Activated naive CD8-positive, alpha-beta T cell treated with anti-CD3 and anti-CD28 coated beads, Interleukin-2, amount 10 ng/mL, durations not matched to agents 7 days and 5 days (primary cell): Measurements from ENCODE around the gene ENPP6. TPM values are rescaled to one million over a fixed set of nuclear protein-coding genes. Genes with fewer than 3 reads are reported as not detected.

Source experiments
- ATAC-seq: fragments of 150-1000 bp; cut with Tn5 transposase; one replicate; pipeline ENCODE4 v1.10.0; 2021; ENCODE audit warnings: low read depth, moderate library complexity
- POLR2A ChIA-PET: fragments of 350-600 bp; sonication (Branson Sonifier 250); formaldehyde crosslinking; loops from one replicate; lab custom pipeline; 2021; ENCODE audit warnings: antibody characterized with exemption; lab: Charles Lee
- DNase-seq: peaks from one replicate; pipeline ENCODE4 v3.0.0; 2021
- H3K27ac Mint-ChIP-seq: one replicate; pipeline ENCODE4 v1.8.0; 2022; ENCODE audit warnings: mild to moderate bottlenecking, mixed read lengths
- H3K27me3 Mint-ChIP-seq: one replicate; pipeline ENCODE4 v1.8.0; 2022; ENCODE audit warnings: mild to moderate bottlenecking, moderate library complexity, mixed read lengths
- H3K36me3 Mint-ChIP-seq: one replicate; pipeline ENCODE4 v1.8.0; 2021; ENCODE audit warnings: mild to moderate bottlenecking, mixed read lengths
- H3K4me1 Mint-ChIP-seq: one replicate; pipeline ENCODE4 v1.8.0; 2021; ENCODE audit warnings: mixed read lengths
- H3K4me3 Mint-ChIP-seq: one replicate; pipeline ENCODE4 v1.8.0; 2022; ENCODE audit warnings: mild to moderate bottlenecking, moderate library complexity, mixed read lengths
- H3K9me3 Mint-ChIP-seq: one replicate; pipeline ENCODE4 v1.8.0; 2021; ENCODE audit warnings: mixed read lengths
- total RNA-seq, 2 experiments: library from RNA; stranded (reverse); gene quantifications; one replicate each; pipeline ENCODE4 v1.2.3, GENCODE V29; 2021

ENPP6 gene
- total RNA-seq, 2 experiments from 2014 or later: 0.89 to 1.5 TPM

DNA sequence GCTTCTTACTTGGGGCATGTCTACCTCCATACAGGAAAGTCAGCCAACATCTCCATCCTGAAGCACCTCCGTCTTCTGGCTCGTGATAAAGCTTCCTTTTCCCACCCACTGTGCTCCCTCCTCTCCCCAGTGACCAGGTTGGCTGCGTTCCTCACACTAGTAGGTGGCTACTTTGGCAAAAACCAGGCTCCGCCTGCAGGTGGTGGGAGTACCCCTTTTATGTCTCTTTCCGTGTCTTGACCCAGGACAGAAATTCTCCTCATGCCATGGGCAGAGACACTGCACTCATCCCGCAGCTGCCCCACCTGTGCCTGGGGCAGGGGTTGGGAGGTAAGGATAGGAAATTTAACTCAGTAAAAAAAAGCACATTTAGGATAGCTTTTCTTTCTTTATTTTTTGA is 50.9 kb downstream of the ENPP6 start:
- Mint-ChIP-seq H3K36me3 (no peaks in the 10 kb centered on the region), H3K9me3 (no peaks in the 10 kb centered on the region), H3K4me1 (peaks cover 5% of the 10 kb centered on the region), H3K27ac (no peak overlapping the region), H3K4me3 (no peak overlapping the region), H3K27me3 (peaks cover 61% of the 10 kb centered on the region)
- DNase-seq: no peak
- ATAC-seq: no peak
- POLR2A ChIA-PET: no interaction called here

DNA sequence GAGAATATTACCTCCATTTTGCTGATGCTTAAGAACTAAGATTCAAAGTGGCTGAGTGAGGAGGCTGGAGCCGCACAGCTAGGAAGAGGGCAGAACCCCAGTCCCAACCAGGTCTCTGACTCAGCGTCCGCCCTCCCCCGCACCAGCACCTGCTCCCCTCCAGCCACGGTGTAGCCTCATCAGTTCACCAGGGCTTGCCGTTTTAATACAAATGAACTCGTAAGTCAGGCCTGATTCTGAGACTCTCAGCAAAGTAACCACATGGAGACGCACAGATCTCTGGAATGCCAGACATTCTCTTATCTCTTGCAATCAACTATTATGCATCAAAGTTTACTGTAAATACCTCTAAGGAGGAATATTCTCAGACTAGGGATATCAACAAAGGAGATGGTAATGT is 52.4 kb downstream of the ENPP6 start:
- Mint-ChIP-seq H3K9me3 (no peaks in the 10 kb centered on the region), H3K27me3 (peaks cover 67% of the 10 kb centered on the region), H3K27ac (no peak overlapping the region), H3K36me3 (no peaks in the 10 kb centered on the region), H3K4me1 (peaks cover 5% of the 10 kb centered on the region), H3K4me3 (no peak overlapping the region)
- POLR2A ChIA-PET: no interaction called here
- DNase-seq (no peak), ATAC-seq (no peak)

DNA sequence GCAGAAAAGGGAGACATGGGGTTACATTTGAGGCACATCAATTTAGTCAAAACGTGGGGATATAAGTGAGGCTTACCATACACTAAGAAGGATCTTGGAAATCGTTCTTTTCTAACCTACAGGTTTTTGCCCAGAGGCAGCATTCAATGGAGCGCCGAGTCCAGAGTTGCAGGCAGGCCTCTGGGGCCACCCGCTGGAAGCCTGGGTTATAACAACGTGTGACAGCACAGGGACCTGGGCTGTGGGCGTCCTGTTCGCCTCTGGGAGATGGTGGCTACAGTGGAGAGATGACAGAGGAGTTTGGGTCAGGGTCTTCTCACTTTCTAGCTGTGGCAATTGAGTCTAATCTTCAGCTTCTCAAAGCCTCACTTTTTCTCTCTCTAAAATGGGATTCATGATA is 53.9 kb downstream of the ENPP6 start:
- ATAC-seq: no peak
- H3K36me3 Mint-ChIP-seq: no peaks in the 10 kb centered on the region
- DNase-seq: no peak
- H3K27me3 Mint-ChIP-seq: peaks cover 73% of the 10 kb centered on the region
- H3K4me1 Mint-ChIP-seq: peaks cover 3% of the 10 kb centered on the region
- H3K27ac Mint-ChIP-seq: no peak overlapping the region
- no peaks in the 10 kb centered on the region for H3K9me3 Mint-ChIP-seq
- H3K4me3 Mint-ChIP-seq: no peak overlapping the region
- POLR2A ChIA-PET: no interaction called here

DNA sequence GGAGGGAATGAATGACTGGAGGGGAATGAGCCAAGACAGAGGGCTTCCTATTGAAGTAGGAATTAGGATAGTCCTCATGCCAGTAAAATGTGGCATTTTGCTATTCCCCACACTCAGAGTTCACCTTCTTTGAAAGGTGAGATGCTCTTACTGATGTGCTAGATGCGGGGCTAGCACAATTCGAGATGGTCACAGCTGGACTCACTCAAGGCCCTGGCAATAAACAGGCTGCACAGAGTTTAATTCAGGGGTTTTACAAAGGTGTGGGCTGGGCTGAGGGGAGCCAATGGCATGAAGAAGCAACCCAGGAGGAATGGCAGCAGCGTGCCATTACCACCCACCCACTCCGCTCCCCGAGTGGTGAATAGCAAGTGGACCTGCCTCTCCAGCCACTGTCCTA is 55.1 kb downstream of the ENPP6 start:
- POLR2A ChIA-PET: no interaction called here
- H3K27ac Mint-ChIP-seq: no peak overlapping the region
- no peaks in the 10 kb centered on the region for H3K9me3 Mint-ChIP-seq
- DNase-seq (no peak), ATAC-seq (no peak)
- no peaks in the 10 kb centered on the region for H3K4me1 Mint-ChIP-seq
- H3K36me3 Mint-ChIP-seq: no peaks in the 10 kb centered on the region
- H3K27me3 Mint-ChIP-seq: peaks cover 70% of the 10 kb centered on the region
- H3K4me3 Mint-ChIP-seq: no peak overlapping the region

DNA sequence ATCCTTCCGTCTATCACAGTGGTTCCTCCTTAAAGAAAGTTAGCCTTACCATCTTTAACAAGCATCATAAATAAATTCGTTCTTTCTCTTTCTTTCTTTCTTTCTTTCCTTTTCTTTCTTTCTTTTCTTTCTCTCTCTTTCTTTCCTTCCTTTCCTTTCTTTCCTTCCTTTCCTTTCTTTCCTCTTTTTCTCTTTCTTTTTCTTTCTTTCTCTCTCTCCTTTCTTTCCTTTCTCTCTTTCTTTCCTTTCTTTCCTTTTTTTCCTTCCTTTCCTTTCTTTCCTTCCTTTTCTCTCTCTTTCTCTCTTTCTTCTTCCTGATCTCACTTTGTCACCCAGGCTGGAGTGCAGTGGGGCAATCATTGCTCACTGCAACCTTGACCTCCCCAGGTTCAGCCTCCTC is 60.4 kb downstream of the ENPP6 start:
- ATAC-seq (no peak), DNase-seq (no peak)
- H3K9me3 Mint-ChIP-seq: no peaks in the 10 kb centered on the region
- H3K4me3 Mint-ChIP-seq: no peak overlapping the region
- peaks cover 47% of the 10 kb centered on the region for H3K27me3 Mint-ChIP-seq
- POLR2A ChIA-PET: no interaction called here
- H3K4me1 Mint-ChIP-seq: no peaks in the 10 kb centered on the region
- no peaks in the 10 kb centered on the region for H3K36me3 Mint-ChIP-seq
- H3K27ac Mint-ChIP-seq: no peak overlapping the region

DNA sequence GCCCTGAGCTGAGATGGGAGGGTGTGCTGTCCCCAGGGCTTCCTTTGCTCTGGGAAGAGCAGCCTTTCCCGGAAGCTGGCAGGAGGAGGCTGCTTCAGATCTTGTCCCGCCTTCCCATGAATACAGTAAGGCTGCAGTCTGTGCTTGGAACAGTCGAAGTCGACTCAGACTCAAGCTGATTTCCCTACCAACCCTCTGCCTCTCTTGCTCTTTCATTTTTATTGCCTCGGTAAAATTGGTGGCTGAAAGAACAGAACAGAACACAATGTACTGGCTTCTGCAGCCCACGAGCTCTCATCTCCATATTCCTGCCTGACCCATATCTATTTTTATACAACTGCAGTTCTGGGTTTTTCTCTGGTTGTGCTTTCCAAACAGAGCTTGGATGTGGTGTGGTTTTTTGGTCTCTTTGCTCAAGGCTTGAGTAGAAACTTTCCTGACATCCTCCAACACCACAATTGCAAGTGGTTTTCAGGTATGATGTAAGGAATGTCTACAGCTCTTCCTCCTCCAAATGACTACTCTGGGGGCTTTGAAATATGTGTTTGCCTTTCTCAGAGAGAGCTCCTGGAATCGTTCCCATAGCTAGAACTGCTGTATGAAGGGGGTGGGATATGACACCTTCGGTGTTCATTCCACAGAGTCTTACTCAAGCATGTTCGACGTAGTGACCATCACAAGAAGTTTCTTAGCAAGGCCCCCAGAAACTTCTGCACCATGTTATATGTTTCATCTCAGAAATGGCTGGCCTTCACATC is 61.3 kb downstream of the ENPP6 start:
- DNase-seq: no peak
- no peaks in the 10 kb centered on the region for H3K4me1 Mint-ChIP-seq
- no peak for ATAC-seq
- H3K27me3 Mint-ChIP-seq: peaks cover 44% of the 10 kb centered on the region
- H3K36me3 Mint-ChIP-seq: no peaks in the 10 kb centered on the region
- H3K27ac Mint-ChIP-seq: no peak overlapping the region
- no peak overlapping the region for H3K4me3 Mint-ChIP-seq
- POLR2A ChIA-PET: no interaction called here
- no peaks in the 10 kb centered on the region for H3K9me3 Mint-ChIP-seq

DNA sequence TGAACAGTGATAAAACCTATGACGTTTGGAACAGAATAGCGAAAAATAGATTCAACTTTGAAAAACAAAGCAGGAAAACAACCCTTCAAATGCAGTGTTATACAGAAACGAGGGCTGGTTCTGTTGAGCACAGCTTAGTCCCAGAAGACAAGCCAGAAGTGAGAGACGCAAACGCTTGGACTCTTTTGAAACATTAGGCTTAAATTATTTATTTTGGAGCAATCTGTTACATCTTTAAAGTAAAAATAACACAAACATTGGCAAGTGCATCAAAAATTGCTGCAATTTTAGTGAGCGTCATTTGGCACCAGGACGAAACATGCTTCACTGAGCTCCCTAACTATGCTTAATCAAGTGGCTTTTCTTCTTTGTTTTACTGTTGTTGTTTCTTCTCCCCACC is 63.5 kb downstream of the ENPP6 start:
- no peak for DNase-seq
- Mint-ChIP-seq H3K27ac (no peak overlapping the region), H3K36me3 (no peaks in the 10 kb centered on the region), H3K4me3 (no peak overlapping the region), H3K9me3 (no peaks in the 10 kb centered on the region), H3K4me1 (no peaks in the 10 kb centered on the region), H3K27me3 (peaks cover 29% of the 10 kb centered on the region)
- POLR2A ChIA-PET: no interaction called here
- no peak for ATAC-seq

DNA sequence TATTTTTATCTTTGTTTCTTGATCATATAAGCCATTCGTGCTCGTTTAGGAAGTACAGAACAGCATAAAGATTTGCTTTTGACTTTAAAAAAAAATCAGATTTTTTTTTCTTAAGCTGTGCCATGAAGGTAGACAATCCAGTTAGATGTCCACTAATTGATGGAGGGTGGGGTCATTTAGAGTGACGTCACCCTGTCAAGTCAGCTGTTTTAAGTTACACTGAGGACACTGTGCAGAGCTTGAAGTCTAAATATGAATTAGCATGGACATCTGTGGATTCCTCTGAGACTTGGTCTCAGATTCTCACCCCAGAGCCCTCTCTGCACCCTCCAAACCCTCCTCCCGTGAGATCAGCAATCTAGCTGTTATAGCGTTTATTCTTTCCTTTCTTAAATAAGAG is 63.9 kb downstream of the ENPP6 start:
- no peak overlapping the region for H3K4me3 Mint-ChIP-seq
- no peaks in the 10 kb centered on the region for H3K9me3 Mint-ChIP-seq
- no peak for DNase-seq
- POLR2A ChIA-PET: no interaction called here
- H3K27ac Mint-ChIP-seq: no peak overlapping the region
- peaks cover under 1% of the 10 kb centered on the region for H3K4me1 Mint-ChIP-seq
- H3K27me3 Mint-ChIP-seq: peaks cover 25% of the 10 kb centered on the region
- H3K36me3 Mint-ChIP-seq: no peaks in the 10 kb centered on the region
- ATAC-seq: no peak

DNA sequence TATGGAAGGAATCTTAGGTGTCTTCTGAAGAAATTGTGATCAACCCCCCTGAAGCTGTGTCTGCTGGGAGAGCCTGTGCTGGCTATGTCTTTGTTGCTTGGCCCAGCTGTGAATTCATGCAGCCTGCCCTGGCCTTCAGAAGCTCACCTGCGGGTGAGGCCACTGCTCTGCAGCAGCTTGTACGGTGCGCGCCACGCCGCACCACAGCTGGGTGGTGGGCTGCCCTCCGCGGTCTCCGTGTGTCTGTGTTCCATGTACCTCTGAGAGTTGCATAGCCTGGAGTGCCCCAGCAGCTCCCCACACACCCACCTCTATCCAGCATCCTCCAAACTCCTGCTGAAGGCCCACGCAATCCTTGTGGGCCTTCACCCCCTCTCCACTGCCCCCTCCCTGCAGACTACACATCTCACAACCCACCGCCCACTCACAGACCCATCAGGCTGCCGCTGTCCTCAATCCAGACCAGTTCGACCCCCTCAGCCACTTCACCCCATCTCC is 65.6 kb downstream of the ENPP6 start:
- DNase-seq (no peak), ATAC-seq (no peak)
- Mint-ChIP-seq H3K27me3 (peaks cover 15% of the 10 kb centered on the region), H3K36me3 (no peaks in the 10 kb centered on the region), H3K4me3 (no peak overlapping the region), H3K27ac (no peak overlapping the region), H3K9me3 (no peaks in the 10 kb centered on the region), H3K4me1 (peaks cover 9% of the 10 kb centered on the region)
- POLR2A ChIA-PET: no interaction called here

DNA sequence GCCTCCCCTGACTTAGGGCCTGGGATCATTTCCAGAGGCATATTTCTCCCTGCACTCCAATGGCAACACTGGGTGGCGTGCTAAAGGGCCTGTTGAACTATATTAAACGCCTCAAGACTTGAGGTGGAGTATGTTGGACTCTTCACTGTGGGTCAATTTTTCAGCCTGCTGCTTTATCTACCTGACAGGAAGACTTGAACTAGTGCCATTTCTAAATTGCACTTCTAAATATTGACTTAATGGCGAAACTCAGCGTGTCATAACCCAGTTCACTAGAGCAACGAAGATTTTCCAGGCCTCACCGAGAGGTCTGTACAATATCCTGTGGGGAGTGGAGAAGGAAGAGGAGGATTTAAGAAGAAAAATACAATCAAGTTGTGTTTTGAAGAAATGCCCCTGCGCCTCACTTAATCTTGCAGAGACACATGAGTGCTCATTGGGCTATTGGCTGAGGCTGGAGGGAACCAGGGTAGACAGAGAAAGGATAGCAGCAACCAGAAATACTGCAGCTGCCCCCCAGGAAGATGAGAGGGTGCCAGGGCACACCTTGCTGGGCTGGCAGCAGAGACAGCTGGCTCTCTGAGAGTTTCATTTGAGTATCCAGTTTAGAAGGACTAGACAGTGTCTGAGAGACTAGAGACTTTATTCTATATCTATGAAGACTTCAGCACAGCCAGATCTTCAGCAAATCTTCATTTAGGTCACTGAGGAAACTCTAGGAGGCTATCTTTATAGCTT is 67.4 kb downstream of the ENPP6 start:
- Mint-ChIP-seq H3K4me3 (no peak overlapping the region), H3K27ac (no peak overlapping the region), H3K4me1 (peaks cover 9% of the 10 kb centered on the region), H3K9me3 (no peaks in the 10 kb centered on the region), H3K27me3 (peaks cover 2% of the 10 kb centered on the region), H3K36me3 (no peaks in the 10 kb centered on the region)
- DNase-seq (no peak), ATAC-seq (no peak)
- POLR2A ChIA-PET: no interaction called here

DNA sequence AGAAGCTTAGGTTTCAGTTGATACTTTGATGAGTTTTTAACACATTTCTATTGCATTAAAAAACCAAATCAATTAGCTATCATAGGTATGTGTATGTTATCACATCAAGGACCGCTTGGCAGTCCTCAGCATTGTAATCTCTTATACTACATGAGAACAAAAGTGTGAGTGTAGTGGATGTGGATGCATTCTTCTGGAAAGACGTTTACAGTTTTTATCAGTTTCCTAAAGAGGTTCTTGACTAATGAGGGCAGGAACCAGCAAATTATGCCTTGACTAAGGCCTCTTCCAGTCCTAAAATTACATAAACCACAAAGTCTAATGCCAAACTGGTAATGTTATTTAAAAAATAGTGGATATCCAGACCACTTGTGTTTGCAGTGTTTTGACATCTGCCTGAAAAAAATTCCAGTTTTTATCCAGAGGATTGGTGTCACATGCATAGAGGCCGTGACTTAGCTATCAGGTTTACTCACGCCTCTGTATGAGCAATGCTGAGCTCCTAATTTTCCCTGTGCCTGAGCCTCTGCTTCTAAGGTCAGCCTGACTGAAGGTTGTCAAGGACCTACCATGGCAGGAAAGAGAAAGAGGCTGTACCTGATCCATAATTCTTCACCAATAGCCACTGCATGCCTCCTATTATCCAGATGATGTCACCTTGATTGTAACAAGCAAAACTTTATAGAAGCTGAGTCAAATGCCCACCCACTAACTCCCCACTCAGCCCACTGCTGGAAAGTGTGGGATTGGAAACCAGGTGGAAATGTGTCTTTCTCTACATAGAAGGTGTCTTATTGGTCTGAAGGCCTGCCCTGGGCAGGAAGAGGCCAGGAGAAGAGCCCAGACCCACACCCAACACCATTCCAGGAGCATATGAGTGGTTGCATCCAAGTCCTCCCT is 68.7 kb downstream of the ENPP6 start:
- H3K4me1 Mint-ChIP-seq: peaks cover 9% of the 10 kb centered on the region
- POLR2A ChIA-PET: no interaction called here

DNA sequence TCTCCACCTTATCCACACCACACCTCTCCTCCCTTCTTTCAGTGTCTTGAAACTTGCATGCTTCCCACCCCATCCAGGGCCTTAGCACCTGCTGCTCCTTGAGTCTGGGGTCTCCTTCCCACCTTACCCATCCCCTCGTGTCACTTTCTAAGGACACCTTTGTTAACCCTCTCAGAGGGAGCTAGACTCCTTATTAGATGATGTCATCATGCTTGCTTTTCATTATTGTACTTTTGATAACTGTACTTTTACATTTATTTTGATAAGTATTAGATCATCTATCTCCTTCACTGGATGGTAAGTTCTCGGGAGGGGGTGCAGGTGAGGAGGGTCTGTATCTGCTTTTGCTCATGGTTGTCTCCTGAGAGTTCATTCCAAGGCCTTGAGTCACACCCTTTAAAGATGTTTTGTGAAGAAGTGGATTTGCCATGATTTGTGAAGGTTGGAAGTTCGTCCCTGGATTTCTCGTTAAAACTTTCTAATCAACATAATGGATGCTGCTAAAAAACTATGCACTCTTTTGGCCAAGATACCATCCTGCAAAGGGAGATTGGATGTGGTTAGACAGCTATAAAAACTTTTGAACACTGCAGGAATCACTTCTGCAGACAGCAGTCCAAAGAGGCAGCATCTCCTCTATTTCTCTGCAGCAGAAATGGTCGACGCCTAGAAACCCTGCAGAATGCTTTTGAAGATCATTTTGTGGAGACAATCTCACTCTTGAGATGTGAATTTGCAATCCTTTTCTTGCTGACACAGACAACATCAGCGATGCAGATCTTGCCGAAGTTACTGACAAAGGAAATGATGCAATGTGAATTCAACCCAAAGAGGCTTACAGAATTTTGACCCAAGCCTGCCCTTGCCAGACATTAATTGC is 69.6 kb downstream of the ENPP6 start:
- peak; percentile 45 for ATAC-seq
- Mint-ChIP-seq H3K36me3 (no peaks in the 10 kb centered on the region), H3K4me3 (peak overlapping the region; percentile 28), H3K27me3 (peaks cover 2% of the 10 kb centered on the region), H3K27ac (peak overlapping the region; percentile 35), H3K9me3 (no peaks in the 10 kb centered on the region), H3K4me1 (peaks cover 9% of the 10 kb centered on the region)
- DNase-seq: no peak
- POLR2A ChIA-PET: no interaction called here

More for the DNA sequence above, 68.7 kb downstream of the ENPP6 start:
- ATAC-seq (no peak), DNase-seq (no peak)
- Mint-ChIP-seq H3K36me3 (no peaks in the 10 kb centered on the region), H3K27me3 (peaks cover 2% of the 10 kb centered on the region), H3K27ac (no peak overlapping the region), H3K9me3 (no peaks in the 10 kb centered on the region), H3K4me3 (no peak overlapping the region)
